ENCODE data around the gene MRPL48. TPM values are rescaled to one million over a fixed set of nuclear protein-coding genes. Genes with fewer than 3 reads are reported as not detected.
"Not testable (repeated sequence)": the region's sequence is repeated elsewhere in the genome, so short reads cannot be mapped to it uniquely, and the experiment has no call there.

MRPL48 gene
- total RNA-seq, 1 donor from 2014 or later, result 37.0 TPM

GRCh38 chr11:73749118-73749517, 38.6 kb upstream of the MRPL48 start:
- TF ChIP-seq CTCF (IDR thresholded peaks at IDR 0.05; ENCODE audit: insufficient read depth, low read length, poor library complexity, severe bottlenecking), result no peak
- DNase-seq (ENCODE audit: low read depth), result no peak
- no peaks in the 10 kb centered on the region for H3K36me3 ChIP-seq (ENCODE audit: control insufficient read depth, insufficient read depth, low read length)
- H3K4me3 ChIP-seq (ENCODE audit: low read depth, low read length), result no peak overlapping the region
- no peaks in the 10 kb centered on the region for H3K27me3 ChIP-seq (ENCODE audit: control insufficient read depth, insufficient read depth, low read length)

- no peak for TF ChIP-seq CTCF (IDR thresholded peaks at IDR 0.05; ENCODE audit: insufficient read depth, low read length, poor library complexity, severe bottlenecking)
- no peak overlapping the region for H3K4me3 ChIP-seq (ENCODE audit: low read depth, low read length)
- no peaks in the 10 kb centered on the region for H3K27me3 ChIP-seq (ENCODE audit: control insufficient read depth, insufficient read depth, low read length)
- DNase-seq (ENCODE audit: low read depth), result no peak
- H3K36me3 ChIP-seq (ENCODE audit: control insufficient read depth, insufficient read depth, low read length), result no peaks in the 10 kb centered on the region
These were observed 37.4 kb upstream of the MRPL48 start for GRCh38 chr11:73750228-73750627.

GRCh38 chr11:73750862-73751261, 36.8 kb upstream of the MRPL48 start:
- H3K27me3 ChIP-seq (ENCODE audit: control insufficient read depth, insufficient read depth, low read length); DNase-seq (ENCODE audit: low read depth); H3K4me3 ChIP-seq (ENCODE audit: low read depth, low read length); H3K36me3 ChIP-seq (ENCODE audit: control insufficient read depth, insufficient read depth, low read length): not testable (repeated sequence)

- TF ChIP-seq CTCF (IDR thresholded peaks at IDR 0.05; ENCODE audit: insufficient read depth, low read length, poor library complexity, severe bottlenecking), result no peak
- no peak for DNase-seq (ENCODE audit: low read depth)
- H3K27me3 ChIP-seq (ENCODE audit: control insufficient read depth, insufficient read depth, low read length), result no peaks in the 10 kb centered on the region
- no peak overlapping the region for H3K4me3 ChIP-seq (ENCODE audit: low read depth, low read length)
- no peaks in the 10 kb centered on the region for H3K36me3 ChIP-seq (ENCODE audit: control insufficient read depth, insufficient read depth, low read length)
These were observed 35.3 kb upstream of the MRPL48 start for GRCh38 chr11:73752216-73752867.

- Histone ChIP-seq H3K36me3 (ENCODE audit: control insufficient read depth, insufficient read depth, low read length) (no peaks in the 10 kb centered on the region), H3K27me3 (ENCODE audit: control insufficient read depth, insufficient read depth, low read length) (no peaks in the 10 kb centered on the region), H3K4me3 (ENCODE audit: low read depth, low read length) (no peak overlapping the region)
- DNase-seq (ENCODE audit: low read depth), result no peak
- no peak for TF ChIP-seq CTCF (IDR thresholded peaks at IDR 0.05; ENCODE audit: insufficient read depth, low read length, poor library complexity, severe bottlenecking)
These were observed 34.8 kb upstream of the MRPL48 start for GRCh38 chr11:73752903-73753302.

- Histone ChIP-seq H3K36me3 (ENCODE audit: control insufficient read depth, insufficient read depth, low read length) (no peaks in the 10 kb centered on the region), H3K4me3 (ENCODE audit: low read depth, low read length) (no peak overlapping the region), H3K27me3 (ENCODE audit: control insufficient read depth, insufficient read depth, low read length) (no peaks in the 10 kb centered on the region)
- no peak for DNase-seq (ENCODE audit: low read depth)
- TF ChIP-seq CTCF (IDR thresholded peaks at IDR 0.05; ENCODE audit: insufficient read depth, low read length, poor library complexity, severe bottlenecking), result no peak
These were observed 33.7 kb upstream of the MRPL48 start for GRCh38 chr11:73753938-73754337.
